GM23338 (cell line): ENCODE measurements around the gene NT5DC3. TPM values are rescaled to one million over a fixed set of nuclear protein-coding genes. Genes with fewer than 3 reads are reported as not detected.

Experiments
- ATAC-seq: fragments of 200-7000 bp; cut with Tn5 transposase; 3 replicates; pipeline ENCODE4 v1.9.1; 2020
- DNase-seq: peaks from one replicate; pipeline ENCODE4 v3.0.0-alpha.2; 2015; ENCODE audit warnings: low spot score
- H2AFZ ChIP-seq: fragments of 200-600 bp; sonication (generic); 2 replicates; pipeline ENCODE4 v1.8.0; 2016; ENCODE audit warnings: antibody characterized with exemption, mild to moderate bottlenecking, moderate library complexity
- H3F3A ChIP-seq: fragments of 200-600 bp; sonication (generic); replicated peaks from 2 replicates; pipeline ENCODE4 v1.8.0; 2017; ENCODE audit warnings: antibody characterized with exemption, mixed run types, low read depth
- H3K27ac ChIP-seq: fragments of 200-600 bp; sonication (generic); 2 replicates; pipeline ENCODE4 v1.6.1; 2016; ENCODE audit warnings: low read depth
- H3K27me3 ChIP-seq: fragments of 200-600 bp; sonication (generic); 2 replicates; pipeline ENCODE4 v1.8.0; 2016; ENCODE audit warnings: mild to moderate bottlenecking, mixed run types, moderate library complexity; ENCODE audit not compliant: insufficient read depth
- H3K36me3 ChIP-seq: fragments of 200-600 bp; sonication (generic); 2 replicates; pipeline ENCODE4 v1.8.0; 2016; ENCODE audit warnings: mild to moderate bottlenecking; ENCODE audit not compliant: insufficient read depth
- H3K4me1 ChIP-seq: fragments of 200-600 bp; sonication (generic); 2 replicates; pipeline ENCODE4 v1.8.0; 2016; ENCODE audit warnings: mild to moderate bottlenecking, moderate library complexity; ENCODE audit not compliant: insufficient read depth
- H3K4me2 ChIP-seq: fragments of 200-600 bp; sonication (generic); 2 replicates; pipeline ENCODE4 v1.7.1; 2017; ENCODE audit warnings: mixed run types
- H3K4me3 ChIP-seq: fragments of 200-600 bp; sonication (generic); 2 replicates; pipeline ENCODE4 v1.6.1; 2016; ENCODE audit warnings: mixed run types
- H3K79me2 ChIP-seq: fragments of 200-600 bp; sonication (generic); replicated peaks from 2 replicates; pipeline ENCODE4 v1.8.0; 2017; ENCODE audit warnings: mild to moderate bottlenecking; ENCODE audit not compliant: insufficient read depth
- H3K9me2 ChIP-seq: fragments of 200-600 bp; sonication (generic); 2 replicates; pipeline ENCODE4 v1.8.0; 2017; ENCODE audit not compliant: insufficient read depth
- H4K20me1 ChIP-seq: fragments of 200-600 bp; sonication (generic); replicated peaks from 2 replicates; pipeline ENCODE4 v1.8.0; 2017; ENCODE audit warnings: mild to moderate bottlenecking; ENCODE audit not compliant: insufficient read depth
- H3K27ac Mint-ChIP-seq: 2 replicates; pipeline ENCODE4 v1.8.0; 2020; ENCODE audit warnings: inconsistent platforms, mild to moderate bottlenecking, moderate library complexity, mixed read lengths
- H3K27me3 Mint-ChIP-seq: 3 replicates; pipeline ENCODE4 v1.8.0; 2022; ENCODE audit warnings: low read depth, mild to moderate bottlenecking, moderate library complexity, mixed read lengths, inconsistent platforms; ENCODE audit not compliant: insufficient read depth, poor library complexity
- H3K36me3 Mint-ChIP-seq: 3 replicates; pipeline ENCODE4 v1.8.0; 2021; ENCODE audit warnings: low read depth, mild to moderate bottlenecking, inconsistent platforms, moderate library complexity, mixed read lengths
- H3K4me1 Mint-ChIP-seq: 3 replicates; pipeline ENCODE4 v1.8.0; 2020; ENCODE audit warnings: mild to moderate bottlenecking, inconsistent platforms, mixed read lengths
- H3K4me3 Mint-ChIP-seq: 3 replicates; pipeline ENCODE4 v1.8.0; 2021; ENCODE audit warnings: moderate library complexity, mild to moderate bottlenecking, inconsistent platforms, mixed read lengths
- H3K9me3 Mint-ChIP-seq: 3 replicates; pipeline ENCODE4 v1.8.0; 2020; ENCODE audit warnings: moderate library complexity, mild to moderate bottlenecking, inconsistent platforms, mixed read lengths
- CTCF ChIP-seq, 2 experiments: fragments of 200-600 bp in 1 of 2; sonication (generic) in 1 of 2; conservative IDR thresholded peaks; 2 replicates each; pipeline versions ENCODE4 v1.5.1 to v1.6.1; 2016 to 2017; ENCODE audit warnings: antibody characterized with exemption in 2 of 2, low read depth in 2 of 2, mild to moderate bottlenecking in 2 of 2, moderate library complexity in 1 of 2
- EZH2 ChIP-seq: fragments of 200-600 bp; sonication (generic); IDR thresholded peaks from one replicate; pipeline ENCODE4 v1.8.0; 2017; ENCODE audit warnings: antibody characterized with exemption, mild to moderate bottlenecking, low read depth; ENCODE audit not compliant: unreplicated experiment
- EZH2phosphoT487 ChIP-seq: fragments of 200-600 bp; sonication (generic); IDR thresholded peaks from one replicate; pipeline ENCODE4 v1.8.1; 2018; ENCODE audit warnings: antibody characterized with exemption; ENCODE audit not compliant: unreplicated experiment
- JUNB ChIP-seq: IDR thresholded peaks from one replicate; pipeline ENCODE4 v1.6.1; 2016; ENCODE audit warnings: antibody characterized with exemption; ENCODE audit not compliant: unreplicated experiment
- POLR2AphosphoS5 ChIP-seq: IDR thresholded peaks from 2 replicates; pipeline ENCODE4 v1.6.1; 2016; ENCODE audit warnings: antibody characterized with exemption, low read depth
- STAT1 ChIP-seq: IDR thresholded peaks from one replicate; pipeline ENCODE4 v1.6.1; 2016; ENCODE audit warnings: antibody characterized with exemption; ENCODE audit not compliant: unreplicated experiment
- ZNF331 ChIP-seq: fragments of 250-450 bp; sonication (Bioruptor Pico); IDR thresholded peaks from 2 replicates; pipeline ENCODE4 v1.5.0; 2020; ENCODE audit warnings: low read depth, mild to moderate bottlenecking, moderate library complexity
- ZNF462 ChIP-seq: fragments of 250-450 bp; sonication (Bioruptor Pico); IDR thresholded peaks from 2 replicates; pipeline ENCODE4 v1.5.0; 2020; ENCODE audit warnings: mild to moderate bottlenecking, moderate library complexity
- polyA plus RNA-seq: library from polyadenylated mRNA; unstranded; fragments of >200 nt; fragmentation: Nextera tagmentation; extraction: Ambion mirVana; gene quantifications from 2 replicates; pipeline ENCODE4 v1.2.1, GENCODE V29; 2016
- total RNA-seq: library from RNA; depleted of rRNA; stranded (reverse); fragments of >200 nt; shearing (Covaris generic); gene quantifications from 2 replicates; pipeline ENCODE4 v1.2.3, GENCODE V29; 2014
- TF ChIP-seq, protein P1 (sequence below): IDR thresholded peaks from one replicate; pipeline ENCODE4 v1.6.1; 2018; ENCODE audit warnings: antibody characterized with exemption; ENCODE audit not compliant: unreplicated experiment

Gene NT5DC3
- total and polyA plus RNA-seq, 2 experiments from 2014 or later, result 2.2 to 12.5 TPM

DNA sequence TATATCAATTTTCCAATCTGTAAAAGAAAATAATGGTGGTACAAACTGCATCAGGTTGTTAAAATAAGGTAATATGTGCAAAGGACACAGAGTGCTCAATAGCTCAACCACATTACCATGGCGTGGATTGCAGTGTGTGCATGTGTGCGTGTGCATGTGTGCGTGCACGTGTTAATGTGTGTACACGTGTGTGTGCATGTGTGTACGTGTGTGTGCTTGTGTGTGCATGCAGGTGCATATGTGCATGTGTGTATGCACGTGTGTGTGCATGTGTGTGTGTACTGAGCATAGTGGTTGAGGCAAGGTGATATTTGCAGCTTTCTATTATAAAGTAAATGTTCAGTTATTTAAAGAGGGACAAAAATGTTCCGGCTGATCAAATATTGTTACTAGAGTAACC is 115.6 kb downstream of the NT5DC3 start:
- Mint-ChIP-seq H3K27me3 (no peaks in the 10 kb centered on the region), H3K27ac (no peak overlapping the region), H3K9me3 (no peaks in the 10 kb centered on the region), H3K36me3 (no peaks in the 10 kb centered on the region), H3K4me1 (no peaks in the 10 kb centered on the region), H3K4me3 (no peak overlapping the region)
- Histone ChIP-seq H3K9me2 (peaks cover 5% of the 10 kb centered on the region; the same call in 1 of the 2 replicates), H3F3A (no peaks in the 10 kb centered on the region), H3K4me1 (no peaks in the 10 kb centered on the region), H3K27me3 (no peaks in the 10 kb centered on the region), H4K20me1 (no peaks in the 10 kb centered on the region), H2AFZ (no peak overlapping the region), H3K4me2 (no peak overlapping the region), H3K79me2 (no peaks in the 10 kb centered on the region), H3K4me3 (no peak overlapping the region), H3K27ac (no peak overlapping the region), H3K36me3 (no peaks in the 10 kb centered on the region)
- ATAC-seq (no peak), DNase-seq (no peak)
- no peak for TF ChIP-seq EZH2phosphoT487
- no peak for TF ChIP-seq ZNF331 (CRISPR knock-in tag)
- TF ChIP-seq POLR2AphosphoS5, result no peak
- TF ChIP-seq CTCF (conservative IDR thresholded peaks at IDR 0.05; ENCODE audit: low read depth in 2 of 2), result no peak
- no peak for TF ChIP-seq JUNB
- TF ChIP-seq, protein P1, sequence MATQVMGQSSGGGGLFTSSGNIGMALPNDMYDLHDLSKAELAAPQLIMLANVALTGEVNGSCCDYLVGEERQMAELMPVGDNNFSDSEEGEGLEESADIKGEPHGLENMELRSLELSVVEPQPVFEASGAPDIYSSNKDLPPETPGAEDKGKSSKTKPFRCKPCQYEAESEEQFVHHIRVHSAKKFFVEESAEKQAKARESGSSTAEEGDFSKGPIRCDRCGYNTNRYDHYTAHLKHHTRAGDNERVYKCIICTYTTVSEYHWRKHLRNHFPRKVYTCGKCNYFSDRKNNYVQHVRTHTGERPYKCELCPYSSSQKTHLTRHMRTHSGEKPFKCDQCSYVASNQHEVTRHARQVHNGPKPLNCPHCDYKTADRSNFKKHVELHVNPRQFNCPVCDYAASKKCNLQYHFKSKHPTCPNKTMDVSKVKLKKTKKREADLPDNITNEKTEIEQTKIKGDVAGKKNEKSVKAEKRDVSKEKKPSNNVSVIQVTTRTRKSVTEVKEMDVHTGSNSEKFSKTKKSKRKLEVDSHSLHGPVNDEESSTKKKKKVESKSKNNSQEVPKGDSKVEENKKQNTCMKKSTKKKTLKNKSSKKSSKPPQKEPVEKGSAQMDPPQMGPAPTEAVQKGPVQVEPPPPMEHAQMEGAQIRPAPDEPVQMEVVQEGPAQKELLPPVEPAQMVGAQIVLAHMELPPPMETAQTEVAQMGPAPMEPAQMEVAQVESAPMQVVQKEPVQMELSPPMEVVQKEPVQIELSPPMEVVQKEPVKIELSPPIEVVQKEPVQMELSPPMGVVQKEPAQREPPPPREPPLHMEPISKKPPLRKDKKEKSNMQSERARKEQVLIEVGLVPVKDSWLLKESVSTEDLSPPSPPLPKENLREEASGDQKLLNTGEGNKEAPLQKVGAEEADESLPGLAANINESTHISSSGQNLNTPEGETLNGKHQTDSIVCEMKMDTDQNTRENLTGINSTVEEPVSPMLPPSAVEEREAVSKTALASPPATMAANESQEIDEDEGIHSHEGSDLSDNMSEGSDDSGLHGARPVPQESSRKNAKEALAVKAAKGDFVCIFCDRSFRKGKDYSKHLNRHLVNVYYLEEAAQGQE, result no peak
- TF ChIP-seq EZH2, result no peak
- no peak for TF ChIP-seq ZNF462
- no peak for TF ChIP-seq STAT1
